Fibroblast of lung (primary cell): ENCODE data around the gene FTHL17. TPM values are rescaled to one million over a fixed set of nuclear protein-coding genes. Genes with fewer than 3 reads are reported as not detected.

Source experiments
- DNase-seq, 2 donors: peaks; one replicate each; pipeline versions ENCODE4 v3.0.0 to v3.0.0-alpha.2; 2010; ENCODE audit warnings: low read depth in 2 of 2
- H2AFZ ChIP-seq: 2 replicates; pipeline ENCODE4 v1.5.1; 2012; ENCODE audit warnings: low read length, control low read depth, inconsistent platforms
- H3K27ac ChIP-seq: 2 replicates; pipeline ENCODE4 v1.5.1; 2011; ENCODE audit warnings: low read length, control low read depth; ENCODE audit not compliant: insufficient read depth
- H3K27me3 ChIP-seq: 2 replicates; pipeline ENCODE4 v1.5.1; 2011; ENCODE audit warnings: mild to moderate bottlenecking, low read length; ENCODE audit not compliant: control insufficient read depth, insufficient read depth
- H3K36me3 ChIP-seq: 2 replicates; pipeline ENCODE4 v1.5.1; 2011; ENCODE audit warnings: low read length; ENCODE audit not compliant: control insufficient read depth, insufficient read depth
- H3K4me1 ChIP-seq: 2 replicates; pipeline ENCODE4 v1.5.1; 2011; ENCODE audit warnings: low read length; ENCODE audit not compliant: control insufficient read depth, insufficient read depth; ENCODE audit errors: extremely low read depth
- H3K4me2 ChIP-seq: 2 replicates; pipeline ENCODE4 v1.5.1; 2011; ENCODE audit warnings: low read length, control low read depth; ENCODE audit not compliant: insufficient read depth; ENCODE audit errors: extremely low read depth
- H3K4me3 ChIP-seq, 4 experiments: fragments of 200-600 bp in 1 of 4; sonication (generic) in 1 of 4; replicated peaks in 1 of 4; 2 replicates each; pipeline ENCODE4 v1.5.1; 2011 to 2016; ENCODE audit warnings: low read length in 4 of 4, low read depth in 3 of 4, mild to moderate bottlenecking in 3 of 4, control low read depth in 2 of 4, inconsistent platforms in 1 of 4, mixed read lengths in 1 of 4; ENCODE audit not compliant: insufficient read depth in 1 of 4; ENCODE audit errors: control extremely low read depth in 1 of 4
- H3K79me2 ChIP-seq: 2 replicates; pipeline ENCODE4 v1.5.1; 2012; ENCODE audit warnings: mild to moderate bottlenecking, low read length, inconsistent platforms; ENCODE audit not compliant: control insufficient read depth, insufficient read depth
- H3K9ac ChIP-seq: 2 replicates; pipeline ENCODE4 v1.5.1; 2011; ENCODE audit warnings: mild to moderate bottlenecking, low read length, control low read depth; ENCODE audit not compliant: insufficient read depth
- H3K9me3 ChIP-seq: 2 replicates; pipeline ENCODE4 v1.5.1; 2012; ENCODE audit warnings: low read depth, low read length; ENCODE audit not compliant: control insufficient read depth, insufficient read depth
- H4K20me1 ChIP-seq: 2 replicates; pipeline ENCODE4 v1.5.1; 2011; ENCODE audit warnings: low read length; ENCODE audit not compliant: control insufficient read depth, insufficient read depth; ENCODE audit errors: extremely low read depth
- EZH2 ChIP-seq: IDR thresholded peaks from 2 replicates; pipeline ENCODE4 v1.5.1; 2012; ENCODE audit warnings: low read length, control low read depth, mild to moderate bottlenecking; ENCODE audit errors: missing control alignments
- polyA plus RNA-seq, 2 donors: library from polyadenylated mRNA; depleted of rRNA in 1 of 2; stranded (reverse) in 1 of 2; unstranded in 1 of 2; fragments of >200 nt; gene quantifications; 2 replicates each; pipeline ENCODE4 v1.2.1, GENCODE V29; 2011 to 2012; ENCODE audit warnings: missing spikeins in 1 of 2
- total RNA-seq: library from RNA; depleted of rRNA; stranded (reverse); fragments of >200 nt; gene quantifications from 2 replicates; pipeline ENCODE4 v1.2.1, GENCODE V29; 2014
- TF ChIP-seq, protein P1 (sequence below), 2 donors: IDR thresholded peaks in 1 of 2; conservative IDR thresholded peaks in 1 of 2; 1 replicate in 1 of 2; 2 replicates in 1 of 2; pipeline ENCODE4 v1.5.1; 2011 to 2012; ENCODE audit warnings: low read length in 2 of 2, control low read depth in 1 of 2, inconsistent platforms in 1 of 2, low read depth in 1 of 2, mild to moderate bottlenecking in 1 of 2

The FTHL17 gene
- total and polyA plus RNA-seq, 2 donors (not counting 1 experiment from before 2014, with no cell fraction given), result not detected

DNA sequence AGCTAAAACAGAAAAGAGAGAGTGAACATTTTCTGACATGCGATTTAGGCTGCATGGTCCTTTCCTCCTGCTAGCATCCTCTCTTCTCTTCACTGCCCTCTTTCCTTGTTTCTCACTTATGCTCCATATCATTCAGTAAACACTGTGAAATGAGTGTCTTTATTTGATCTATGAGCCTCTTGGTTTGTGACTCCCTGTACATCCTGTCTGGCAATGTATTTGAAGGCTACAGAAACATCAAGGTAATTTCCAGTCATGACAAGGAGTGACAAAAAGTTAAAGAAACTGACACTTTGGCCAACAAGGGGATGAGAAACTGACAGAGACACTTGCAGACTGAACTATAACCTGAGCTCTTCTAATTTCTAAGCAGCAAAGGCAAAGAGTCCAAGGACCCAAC is 8.7 kb downstream of the FTHL17 start:
- H3K27me3 ChIP-seq, result no peaks in the 10 kb centered on the region
- no peaks in the 10 kb centered on the region for H3K9me3 ChIP-seq
- no peak overlapping the region for H3K9ac ChIP-seq
- H3K4me1 ChIP-seq, result no peaks in the 10 kb centered on the region
- H3K79me2 ChIP-seq, result no peaks in the 10 kb centered on the region
- no peak for DNase-seq
- H2AFZ ChIP-seq, result no peak overlapping the region
- TF ChIP-seq EZH2, result no peak
- TF ChIP-seq, protein P1, sequence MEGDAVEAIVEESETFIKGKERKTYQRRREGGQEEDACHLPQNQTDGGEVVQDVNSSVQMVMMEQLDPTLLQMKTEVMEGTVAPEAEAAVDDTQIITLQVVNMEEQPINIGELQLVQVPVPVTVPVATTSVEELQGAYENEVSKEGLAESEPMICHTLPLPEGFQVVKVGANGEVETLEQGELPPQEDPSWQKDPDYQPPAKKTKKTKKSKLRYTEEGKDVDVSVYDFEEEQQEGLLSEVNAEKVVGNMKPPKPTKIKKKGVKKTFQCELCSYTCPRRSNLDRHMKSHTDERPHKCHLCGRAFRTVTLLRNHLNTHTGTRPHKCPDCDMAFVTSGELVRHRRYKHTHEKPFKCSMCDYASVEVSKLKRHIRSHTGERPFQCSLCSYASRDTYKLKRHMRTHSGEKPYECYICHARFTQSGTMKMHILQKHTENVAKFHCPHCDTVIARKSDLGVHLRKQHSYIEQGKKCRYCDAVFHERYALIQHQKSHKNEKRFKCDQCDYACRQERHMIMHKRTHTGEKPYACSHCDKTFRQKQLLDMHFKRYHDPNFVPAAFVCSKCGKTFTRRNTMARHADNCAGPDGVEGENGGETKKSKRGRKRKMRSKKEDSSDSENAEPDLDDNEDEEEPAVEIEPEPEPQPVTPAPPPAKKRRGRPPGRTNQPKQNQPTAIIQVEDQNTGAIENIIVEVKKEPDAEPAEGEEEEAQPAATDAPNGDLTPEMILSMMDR (conservative IDR thresholded peaks at IDR 0.05 in 1 of 2, IDR thresholded peaks at IDR 0.05 in 1 of 2; ENCODE audit: low read depth in 1 of 2, low read length in 2 of 2), result no peak
- H4K20me1 ChIP-seq, result no peaks in the 10 kb centered on the region
- no peaks in the 10 kb centered on the region for H3K36me3 ChIP-seq
- H3K27ac ChIP-seq, result no peak overlapping the region
- H3K4me2 ChIP-seq, result no peak overlapping the region
- H3K4me3 ChIP-seq, result no peak overlapping the region

- no peaks in the 10 kb centered on the region for H3K27me3 ChIP-seq
- H3K9me3 ChIP-seq, result no peaks in the 10 kb centered on the region
- no peak for DNase-seq
- no peak overlapping the region for H3K4me3 ChIP-seq
- no peaks in the 10 kb centered on the region for H3K4me1 ChIP-seq
- no peak for TF ChIP-seq EZH2
- TF ChIP-seq, protein P1 (conservative IDR thresholded peaks at IDR 0.05 in 1 of 2, IDR thresholded peaks at IDR 0.05 in 1 of 2; ENCODE audit: low read depth in 1 of 2, low read length in 2 of 2), result no peak
- H3K27ac ChIP-seq, result no peak overlapping the region
- no peak overlapping the region for H3K4me2 ChIP-seq
- no peaks in the 10 kb centered on the region for H3K79me2 ChIP-seq
- no peaks in the 10 kb centered on the region for H4K20me1 ChIP-seq
- H3K36me3 ChIP-seq, result no peaks in the 10 kb centered on the region
- no peak overlapping the region for H3K9ac ChIP-seq
- no peak overlapping the region for H2AFZ ChIP-seq
These were observed 10.8 kb downstream of the FTHL17 start for GRCh38 chrX:31061091-31061490.

GRCh38 chrX:31060016-31060415 is 11.8 kb downstream of the FTHL17 start:
- no peak overlapping the region for H3K4me3 ChIP-seq

More at GRCh38 chrX:31060016-31060415, 11.8 kb downstream of the FTHL17 start:
- Histone ChIP-seq H3K9ac (no peak overlapping the region), H2AFZ (no peak overlapping the region), H3K4me1 (no peaks in the 10 kb centered on the region), H3K79me2 (no peaks in the 10 kb centered on the region), H3K9me3 (no peaks in the 10 kb centered on the region), H3K36me3 (no peaks in the 10 kb centered on the region), H3K27ac (no peak overlapping the region), H3K4me2 (no peak overlapping the region), H3K27me3 (no peaks in the 10 kb centered on the region), H4K20me1 (no peaks in the 10 kb centered on the region)
- no peak for DNase-seq
- TF ChIP-seq EZH2, result no peak
- TF ChIP-seq, protein P1 (conservative IDR thresholded peaks at IDR 0.05 in 1 of 2, IDR thresholded peaks at IDR 0.05 in 1 of 2; ENCODE audit: low read depth in 1 of 2, low read length in 2 of 2), result no peak
